ENCODE measurements around the gene RGS19.

The RGS19 gene

DNA sequence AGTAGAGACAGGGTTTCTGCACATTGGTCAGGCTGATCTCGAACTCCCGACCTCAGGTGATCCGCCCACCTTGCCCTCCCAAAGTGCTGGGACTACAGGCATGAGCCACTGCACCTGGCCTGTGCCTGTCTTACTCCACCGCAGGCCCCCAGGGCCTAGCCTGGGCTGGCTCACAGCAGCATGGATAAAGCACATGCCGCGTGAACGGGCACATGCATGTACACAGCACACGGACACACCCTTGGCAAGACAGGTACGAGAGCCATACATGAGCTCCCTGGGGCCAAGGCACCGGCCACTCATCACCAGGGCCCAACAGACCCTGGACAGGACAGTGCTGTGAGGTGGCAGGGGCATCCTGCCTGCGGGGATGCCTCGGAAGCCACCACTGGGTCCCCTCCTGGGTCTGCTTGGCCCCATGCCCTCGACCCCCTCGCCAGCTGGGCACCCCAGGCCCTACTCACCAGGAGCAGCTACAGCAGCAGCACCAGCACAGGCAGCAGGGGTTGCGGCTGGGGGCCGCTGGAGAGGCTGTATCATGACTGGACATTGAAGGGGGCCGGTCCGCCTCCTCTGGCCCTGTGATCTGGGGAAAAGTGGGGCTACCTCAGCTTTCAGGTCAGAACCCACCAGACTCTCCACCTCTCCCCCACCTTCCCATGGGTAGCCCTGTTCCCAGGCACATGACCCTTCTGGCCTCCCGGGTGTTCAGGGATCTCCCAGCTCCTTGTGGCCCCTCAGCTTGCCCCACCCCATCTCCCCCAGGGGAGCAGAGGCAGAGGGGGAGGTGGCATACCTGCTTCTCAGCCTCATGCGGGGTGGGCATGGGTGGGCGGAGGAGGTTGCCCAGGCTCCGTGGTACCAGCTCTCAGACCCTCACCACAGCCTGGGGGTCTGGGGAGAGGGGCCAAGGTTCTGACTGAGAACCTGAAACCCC lies 3.0 kb downstream of the RGS19 start:
- no peak for DNase-seq

DNA sequence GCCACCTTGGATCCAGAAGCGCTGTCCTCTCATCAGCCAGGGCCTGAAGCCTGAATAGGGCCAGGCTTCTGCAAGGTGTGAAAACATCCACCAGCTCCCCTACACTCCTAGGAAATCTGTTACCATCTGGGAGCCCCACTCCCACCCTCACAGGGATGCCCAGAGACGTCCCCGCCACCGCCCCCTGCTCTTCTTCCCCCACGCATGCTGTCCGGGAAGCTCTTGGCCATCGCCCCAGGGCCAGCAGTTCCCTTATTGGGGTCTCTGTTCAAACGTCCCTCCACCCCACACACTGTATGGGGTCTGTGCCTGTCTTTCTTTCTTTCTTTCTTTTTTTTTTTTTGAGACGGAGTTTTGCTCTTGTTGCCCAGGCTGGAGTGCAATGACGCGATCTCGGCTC lies 3.8 kb downstream of the RGS19 start:
- no peak for DNase-seq

DNA sequence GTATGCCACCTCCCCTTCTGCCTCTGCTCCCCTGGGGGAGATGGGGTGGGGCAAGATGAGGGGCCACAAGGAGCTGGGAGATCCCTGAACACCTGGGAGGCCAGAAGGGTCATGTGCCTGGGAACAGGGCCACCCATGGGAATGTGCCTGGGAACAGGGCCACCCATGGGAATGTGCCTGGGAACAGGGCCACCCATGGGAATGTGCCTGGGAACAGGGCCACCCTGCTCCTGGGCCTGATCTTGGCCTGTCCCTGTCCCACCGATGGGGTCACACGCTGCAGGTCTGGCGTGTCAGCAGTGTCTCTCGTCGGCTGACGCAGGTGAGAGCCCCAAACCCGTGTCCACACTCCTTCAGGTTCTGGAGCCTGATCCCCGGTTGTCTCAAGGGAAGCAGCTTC lies 4.4 kb downstream of the RGS19 start:
- no peak for DNase-seq

DNA sequence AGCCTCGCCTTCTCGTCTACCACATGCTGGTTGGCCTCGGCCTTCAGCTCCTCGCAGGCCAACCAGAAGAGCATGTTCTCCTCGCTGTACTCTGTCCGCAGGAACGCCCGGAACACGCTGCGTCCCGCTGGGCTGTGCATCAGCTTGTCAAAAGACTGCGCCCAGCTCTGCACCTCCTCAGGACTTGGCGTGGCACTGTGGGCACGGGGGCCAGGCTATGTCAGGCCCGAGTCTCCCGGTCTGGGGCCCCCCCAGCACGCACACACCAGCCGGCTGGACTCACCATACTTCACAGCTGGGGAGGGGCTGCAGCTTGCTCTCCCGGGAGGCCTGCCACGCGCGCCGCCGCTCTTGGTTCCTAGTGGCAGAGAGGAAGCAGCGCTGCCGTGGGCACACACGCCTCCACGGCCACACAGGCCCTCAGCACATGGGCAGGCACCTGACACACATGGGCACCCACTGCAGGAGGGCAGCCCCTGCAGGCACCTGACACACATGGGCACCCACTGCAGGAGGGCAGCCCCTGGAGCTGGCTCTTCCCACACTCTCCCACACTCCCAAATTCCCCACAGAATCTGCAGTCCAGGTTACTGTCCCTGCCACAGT lies 5.0 kb downstream of the RGS19 start:
- DNase-seq = no peak

DNA sequence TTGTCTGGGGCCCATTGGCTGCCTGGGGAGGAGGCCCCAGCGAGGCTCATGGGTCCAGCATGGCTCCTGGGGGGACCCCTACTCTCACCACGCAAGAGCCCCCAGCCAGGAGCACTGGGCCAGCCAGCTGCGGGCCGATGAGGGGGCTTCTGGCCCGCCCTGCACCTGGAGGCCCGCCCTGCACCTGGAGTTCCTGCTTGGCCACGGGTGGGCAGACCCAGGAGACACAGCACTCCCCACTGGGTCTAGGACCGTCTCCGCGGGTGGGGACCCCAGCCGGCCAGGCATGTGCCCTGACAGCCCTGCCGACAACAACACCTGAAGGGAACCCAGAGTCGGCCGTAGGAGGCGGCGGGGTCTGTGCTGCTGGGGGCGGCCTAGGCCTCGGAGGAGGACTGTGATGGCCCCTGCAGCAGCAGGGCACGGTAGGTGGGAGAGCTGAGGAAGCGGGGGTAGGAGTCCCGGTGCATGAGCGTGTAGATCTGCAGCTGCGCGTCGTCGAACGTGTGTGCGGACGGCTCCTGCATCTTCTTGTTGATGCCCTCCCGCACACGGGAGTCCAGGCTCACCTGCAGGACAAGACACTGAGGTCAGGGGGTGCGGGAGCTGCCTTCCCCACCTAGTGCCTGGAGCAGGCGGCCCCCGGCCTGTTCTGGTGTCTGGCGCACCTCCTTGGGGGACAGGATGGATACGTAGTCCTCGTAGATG lies 5.7 kb downstream of the RGS19 start:
- DNase-seq = no peak

DNA sequence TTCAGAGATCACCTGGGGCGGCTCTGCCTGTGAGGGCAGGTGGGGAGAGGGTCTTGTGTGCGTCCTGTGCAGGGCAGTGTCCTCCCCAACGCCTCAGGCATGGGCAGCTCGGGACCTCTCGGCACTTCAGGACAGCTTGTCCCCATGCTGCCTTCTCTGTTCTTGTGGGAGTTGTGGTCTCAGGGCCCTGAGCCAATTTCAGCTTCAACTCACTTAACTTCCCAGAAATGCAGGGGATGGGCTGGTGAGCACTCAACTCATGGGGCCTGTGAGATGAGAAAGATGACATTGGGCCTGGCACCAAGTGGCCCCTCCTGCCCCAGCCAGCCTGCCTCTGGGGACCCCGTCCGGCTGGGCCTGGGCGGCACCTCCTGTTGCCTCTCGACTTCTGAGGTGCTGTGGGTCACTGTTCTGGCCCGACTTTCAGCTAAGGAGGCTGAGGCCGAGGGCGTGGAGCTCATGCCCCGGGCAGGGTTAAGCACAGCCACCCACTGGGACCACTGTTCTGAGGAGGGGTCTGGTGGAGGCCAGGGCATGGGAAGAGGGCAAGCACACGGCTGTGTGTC lies 6.7 kb downstream of the RGS19 start:
- no peak for DNase-seq

DNA sequence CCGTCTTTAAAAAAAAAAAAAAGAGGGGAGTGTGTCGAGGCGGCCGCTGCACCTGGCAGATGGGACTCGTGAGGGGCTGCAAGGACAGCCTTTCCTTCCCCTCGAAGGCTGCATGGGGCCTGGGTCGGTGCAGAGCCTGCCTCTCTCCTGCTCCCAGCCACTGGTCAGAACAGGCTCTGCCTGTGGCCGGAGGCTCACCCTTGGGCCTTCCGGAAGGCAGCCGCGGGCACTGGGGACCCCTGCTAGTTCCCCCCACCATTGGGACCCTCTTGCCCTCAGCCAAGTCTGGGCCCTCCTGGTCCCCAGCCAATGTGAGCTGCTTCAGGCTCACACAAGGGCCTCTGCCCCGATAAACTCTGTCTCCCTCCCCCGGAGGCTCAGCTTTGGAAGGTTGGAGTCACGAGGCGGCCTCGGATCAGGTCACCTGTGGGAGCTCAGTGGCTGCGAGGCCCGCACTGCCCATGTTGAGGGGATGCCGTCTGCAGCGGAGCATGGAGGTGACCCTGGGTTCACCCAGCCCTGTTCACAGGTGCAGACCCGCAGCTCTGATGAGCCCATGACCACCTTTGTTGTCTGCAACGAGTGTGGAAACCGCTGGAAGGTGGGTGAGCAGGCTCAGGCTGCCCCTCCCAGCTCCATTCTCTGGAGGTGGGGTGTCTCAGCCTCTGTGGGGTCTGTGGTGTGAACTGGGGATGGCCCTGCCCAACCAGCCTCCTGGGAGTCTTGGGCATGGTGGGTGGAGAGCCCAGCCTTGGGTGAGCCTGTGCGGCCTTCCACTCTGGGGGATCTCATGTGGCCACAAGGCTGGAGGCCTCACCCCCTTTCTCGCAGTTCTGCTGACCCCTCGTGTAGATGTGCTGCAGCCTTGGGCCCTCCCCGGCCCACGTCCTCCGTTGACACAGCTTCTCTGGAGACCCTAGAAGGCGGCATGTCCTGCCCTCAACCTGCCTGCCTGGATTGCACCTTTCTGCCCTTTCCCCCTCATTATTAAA lies 7.7 kb downstream of the RGS19 start:
- DNase-seq = no peak

DNA sequence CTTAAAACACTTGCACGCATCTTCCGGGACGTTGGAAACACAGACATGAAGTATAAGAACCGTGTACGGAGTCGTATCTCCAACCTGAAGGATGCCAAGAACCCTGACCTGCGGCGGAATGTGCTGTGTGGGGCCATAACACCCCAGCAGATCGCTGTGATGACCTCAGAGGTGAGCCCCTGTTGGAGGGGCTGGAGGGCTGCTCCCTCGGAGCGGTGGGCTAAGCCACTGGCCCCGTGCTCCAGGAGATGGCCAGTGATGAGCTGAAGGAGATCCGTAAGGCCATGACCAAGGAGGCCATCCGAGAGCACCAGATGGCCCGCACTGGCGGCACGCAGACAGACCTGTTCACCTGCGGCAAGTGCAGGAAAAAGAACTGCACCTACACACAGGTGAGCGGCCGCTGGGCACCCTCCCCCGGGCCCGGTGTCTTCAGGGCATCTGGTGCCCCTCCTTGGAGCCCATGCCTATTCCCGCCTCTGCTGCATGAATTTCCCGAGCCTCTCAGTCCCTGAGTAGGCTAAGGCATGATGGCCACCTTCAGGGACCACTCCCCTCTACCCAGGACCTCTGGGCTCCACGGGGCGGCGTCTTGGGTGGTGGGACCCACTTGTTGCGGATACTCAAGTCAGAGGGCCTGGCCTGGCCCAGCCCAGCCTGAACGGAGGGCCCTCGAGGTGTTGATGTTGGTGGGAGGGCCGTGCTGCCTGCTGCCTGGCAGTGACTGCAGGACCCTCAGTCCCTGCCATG lies 8.9 kb downstream of the RGS19 start:
- DNase-seq = no peak

DNA sequence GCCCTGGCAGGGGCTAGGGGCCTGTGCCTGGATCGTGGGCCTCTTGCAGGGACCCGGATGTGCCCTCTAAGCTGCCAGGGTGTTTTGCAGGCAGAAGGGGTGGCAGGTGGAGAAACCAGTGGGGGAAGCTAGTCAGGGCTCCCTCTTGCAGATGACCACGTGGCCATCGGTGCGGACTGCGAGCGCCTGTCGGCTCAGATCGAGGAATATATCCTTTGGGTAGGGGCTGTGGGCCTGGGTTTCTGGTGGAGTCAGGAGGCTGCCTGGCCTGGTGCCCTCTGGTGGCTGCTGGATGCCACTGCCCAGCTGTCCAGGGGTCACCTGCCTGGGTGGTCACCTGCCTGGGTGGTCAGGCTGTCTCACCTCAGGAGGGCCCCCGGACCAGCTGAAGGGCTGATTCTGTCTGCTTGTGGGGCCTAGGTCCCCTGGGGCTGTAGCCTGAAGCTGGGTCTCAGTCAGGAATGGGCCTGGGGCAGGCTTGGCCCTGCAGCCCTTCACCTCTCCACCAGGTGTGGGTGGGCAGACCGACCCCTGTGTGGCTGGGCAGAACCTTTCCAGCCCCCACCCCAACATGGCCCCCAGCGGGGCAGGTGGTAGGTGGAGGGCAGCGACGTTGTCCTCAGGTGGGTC lies 9.6 kb downstream of the RGS19 start:
- peak in 1 of 2 experiments; percentile 58 for DNase-seq

DNA sequence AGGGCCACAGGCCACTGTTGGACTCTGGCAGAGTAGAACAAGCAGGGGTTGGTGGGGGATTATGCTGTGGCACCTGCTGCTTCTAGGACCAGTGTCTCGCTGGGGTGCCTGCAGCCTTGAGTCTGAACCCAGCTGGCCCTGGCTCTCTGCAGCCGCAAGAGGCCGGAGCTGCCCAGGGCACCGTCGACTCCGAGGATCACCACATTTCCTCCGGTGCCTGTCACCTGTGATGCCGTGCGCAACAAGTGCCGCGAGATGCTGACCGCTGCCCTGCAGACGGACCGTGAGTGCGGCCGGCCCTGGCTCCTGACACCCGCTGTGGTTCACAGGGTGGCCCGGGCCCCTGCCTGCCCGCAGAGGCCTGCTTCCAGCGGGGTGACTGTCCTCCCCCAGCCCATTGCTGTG lies 10.1 kb downstream of the RGS19 start:
- DNase-seq = no peak

DNA sequence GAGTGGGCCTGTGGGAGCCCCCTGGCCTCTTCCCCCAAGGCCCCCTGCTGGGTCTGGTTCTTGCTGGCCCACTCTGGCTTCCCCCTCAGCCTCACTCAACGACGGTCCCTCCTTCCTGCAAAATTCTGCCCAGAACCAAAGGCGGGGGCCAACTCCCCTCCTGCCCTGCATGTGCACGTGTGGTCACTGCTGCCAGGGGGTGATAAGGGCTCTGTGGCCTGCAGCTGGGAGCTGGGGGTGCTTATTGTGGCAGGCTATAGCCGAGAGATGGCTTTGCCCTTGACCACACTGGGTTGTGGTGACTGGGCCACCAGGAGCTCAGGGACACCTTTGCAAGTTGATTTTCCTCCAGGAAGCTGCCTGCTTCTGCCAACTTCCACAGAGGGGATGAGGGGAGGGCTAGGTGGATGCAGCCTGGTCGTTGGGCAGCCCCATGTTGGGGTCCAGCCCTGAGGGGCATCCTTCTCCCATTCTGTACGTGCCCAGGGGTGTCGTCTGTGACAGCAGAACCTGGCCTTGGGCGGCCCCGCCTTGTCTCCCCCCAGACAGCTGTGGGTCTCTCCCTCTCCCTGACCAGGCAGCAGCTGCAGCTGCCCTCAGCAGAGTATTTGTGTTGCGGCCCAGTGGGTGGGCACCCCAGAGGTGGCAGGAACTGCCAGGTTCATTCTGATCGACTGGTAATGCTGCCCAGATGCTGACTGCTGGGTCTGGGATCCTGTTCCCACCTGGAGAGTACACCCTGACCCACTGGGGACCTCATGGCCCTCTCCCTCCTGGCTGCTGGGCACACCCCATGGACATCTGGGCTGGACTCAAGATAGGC lies 10.7 kb downstream of the RGS19 start:
- DNase-seq = no peak

DNA sequence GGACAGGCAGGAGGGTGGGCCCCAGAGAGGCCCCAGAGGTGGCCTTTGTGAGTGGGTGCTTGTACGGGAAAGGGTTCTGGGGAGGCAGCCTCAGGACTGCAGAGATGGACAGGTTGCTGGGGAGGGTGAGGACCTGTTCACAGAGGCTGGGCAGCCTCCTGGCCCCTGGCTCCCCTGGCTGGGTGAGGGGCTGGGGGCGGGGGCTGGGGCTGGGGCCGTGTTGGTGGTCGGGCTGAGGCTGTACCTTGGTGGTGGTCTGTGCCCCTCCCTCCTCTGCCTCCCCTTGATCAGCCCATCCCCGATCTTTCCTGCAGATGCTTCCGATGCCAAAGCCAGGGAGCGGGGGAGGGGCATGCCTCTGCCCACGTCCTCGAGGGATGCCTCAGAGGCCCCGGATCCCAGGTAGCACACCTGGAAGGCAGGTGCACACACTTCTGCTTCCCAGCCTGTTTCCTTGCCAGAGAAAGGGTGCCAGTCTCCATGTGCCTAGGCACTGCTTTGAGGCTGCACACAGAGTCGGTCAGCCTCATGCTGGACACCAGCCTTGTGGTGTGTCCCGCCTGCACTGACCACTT lies 11.5 kb downstream of the RGS19 start:
- no peak for DNase-seq

DNA sequence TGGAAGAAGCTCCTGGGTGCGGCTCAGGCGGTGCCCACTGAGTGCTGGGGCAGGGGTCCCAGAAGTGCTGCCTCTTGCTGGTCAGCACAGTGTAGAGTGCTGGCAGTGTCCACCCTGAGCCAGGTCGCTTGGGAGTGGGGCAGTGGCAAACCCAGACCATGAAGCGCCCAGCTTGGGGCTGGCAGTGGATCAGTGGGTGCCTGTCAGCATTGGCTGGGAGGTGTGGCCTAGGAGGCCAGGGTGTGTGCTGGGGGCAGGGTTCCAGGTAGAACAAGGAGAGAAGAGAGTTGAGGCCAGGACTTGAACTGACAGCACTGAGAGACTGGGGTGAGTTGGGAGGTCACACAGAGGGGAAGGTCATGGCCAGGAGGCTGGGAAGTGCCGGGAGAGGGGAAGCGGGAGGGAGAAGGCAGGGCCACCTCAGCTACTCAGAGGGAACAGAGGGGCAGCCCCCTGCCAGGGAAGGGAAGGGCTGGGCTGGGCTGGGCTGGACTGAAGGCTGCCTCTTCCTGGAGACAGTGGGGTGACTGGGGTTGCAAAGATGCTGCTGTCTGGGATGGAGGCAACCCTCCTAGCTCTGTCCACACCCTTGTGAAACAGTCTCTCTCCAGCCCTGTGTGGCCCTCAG lies 12.2 kb downstream of the RGS19 start:
- DNase-seq = no peak

DNA sequence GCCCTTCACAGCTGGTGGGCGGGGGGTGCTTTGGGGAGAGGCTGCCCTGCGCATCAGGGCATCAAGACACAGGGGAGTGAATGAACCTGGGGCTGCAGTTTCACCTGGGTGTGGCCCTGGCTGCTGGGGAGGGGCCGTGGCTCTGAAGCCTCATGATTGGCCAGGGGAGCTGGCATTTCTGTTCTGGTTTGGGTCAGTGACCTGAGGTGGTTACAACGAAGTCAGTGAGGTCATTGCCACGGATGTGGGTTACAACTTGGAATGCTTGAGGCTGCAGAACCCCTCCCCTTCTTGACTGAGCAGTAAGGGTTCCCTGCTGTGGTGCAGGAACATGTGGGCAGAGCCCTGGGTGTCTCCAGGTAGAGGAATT lies 13.4 kb downstream of the RGS19 start:
- DNase-seq = peak; percentile 67 to 80

DNA sequence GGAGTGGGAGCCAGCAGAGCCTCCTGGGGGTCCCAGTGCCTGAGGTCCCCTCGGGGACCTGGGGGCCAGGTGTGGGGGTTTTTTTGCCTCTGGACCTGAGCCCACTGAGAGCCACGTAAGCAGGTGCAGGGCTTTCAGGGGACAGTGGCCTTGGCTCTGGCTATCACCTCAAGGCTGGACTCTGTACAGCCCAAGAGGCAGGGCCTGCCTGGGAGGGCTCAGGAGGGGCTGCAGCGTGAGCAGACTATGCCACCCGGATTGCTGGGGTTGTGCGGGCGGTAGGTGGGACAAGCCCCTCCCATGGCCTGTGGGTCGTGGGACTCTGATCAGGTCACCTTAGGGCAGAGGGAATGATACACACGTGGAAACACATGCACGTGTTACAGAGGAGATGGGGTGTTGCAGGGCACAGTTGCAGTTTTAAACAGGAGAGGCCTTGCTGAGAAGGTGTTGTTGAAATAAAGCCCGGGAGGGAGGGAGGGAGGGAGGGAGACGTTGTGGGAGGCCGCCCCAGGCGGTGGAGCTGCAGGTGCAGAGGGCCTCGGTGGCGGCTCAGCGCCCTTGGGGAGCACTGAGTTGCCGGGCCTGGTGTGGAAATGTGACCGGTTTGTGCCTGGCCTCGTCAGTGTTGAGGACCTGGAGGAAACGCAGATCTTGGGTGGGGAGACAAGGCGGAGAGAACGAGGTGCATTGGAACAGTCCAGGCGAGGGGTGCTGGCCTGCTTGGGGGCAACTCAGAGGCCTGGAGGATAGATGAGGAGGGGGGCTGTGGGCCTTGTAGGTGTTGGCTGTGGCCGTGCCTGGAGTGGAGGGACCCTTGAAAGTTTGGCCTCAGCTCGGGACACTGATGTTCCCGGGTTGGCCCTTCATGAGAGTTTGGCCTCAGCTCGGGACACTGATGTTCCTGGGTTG lies 14.0 kb downstream of the RGS19 start:
- DNase-seq = no peak

DNA sequence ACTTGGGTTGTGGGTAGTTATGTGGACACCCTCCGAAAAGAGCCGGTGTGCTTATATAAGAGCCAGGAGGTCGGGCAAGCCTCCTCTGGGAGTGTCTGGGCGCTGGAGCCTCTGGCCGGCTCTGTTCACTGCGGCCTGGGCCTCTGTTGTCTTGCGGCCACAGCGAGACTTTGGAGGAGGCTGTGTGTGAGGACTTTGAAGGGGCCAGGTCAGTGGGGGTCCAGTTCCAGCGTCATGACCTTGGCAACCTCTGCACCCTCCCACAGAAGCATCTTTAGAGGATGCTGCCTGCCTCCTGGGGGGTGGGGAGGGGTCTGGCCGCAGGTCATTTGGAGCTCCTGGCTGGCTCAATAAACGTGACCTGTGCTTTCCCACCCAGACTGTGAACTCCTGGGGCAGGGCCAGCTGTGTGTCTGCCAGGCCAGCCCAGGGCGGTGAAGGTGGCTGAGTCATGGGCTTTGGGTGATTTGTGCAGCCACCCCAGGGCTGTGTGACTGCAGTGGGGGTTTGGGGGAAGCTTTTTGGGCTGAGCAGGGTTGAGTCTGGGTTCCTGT lies 15.1 kb downstream of the RGS19 start:
- DNase-seq = no peak

DNA sequence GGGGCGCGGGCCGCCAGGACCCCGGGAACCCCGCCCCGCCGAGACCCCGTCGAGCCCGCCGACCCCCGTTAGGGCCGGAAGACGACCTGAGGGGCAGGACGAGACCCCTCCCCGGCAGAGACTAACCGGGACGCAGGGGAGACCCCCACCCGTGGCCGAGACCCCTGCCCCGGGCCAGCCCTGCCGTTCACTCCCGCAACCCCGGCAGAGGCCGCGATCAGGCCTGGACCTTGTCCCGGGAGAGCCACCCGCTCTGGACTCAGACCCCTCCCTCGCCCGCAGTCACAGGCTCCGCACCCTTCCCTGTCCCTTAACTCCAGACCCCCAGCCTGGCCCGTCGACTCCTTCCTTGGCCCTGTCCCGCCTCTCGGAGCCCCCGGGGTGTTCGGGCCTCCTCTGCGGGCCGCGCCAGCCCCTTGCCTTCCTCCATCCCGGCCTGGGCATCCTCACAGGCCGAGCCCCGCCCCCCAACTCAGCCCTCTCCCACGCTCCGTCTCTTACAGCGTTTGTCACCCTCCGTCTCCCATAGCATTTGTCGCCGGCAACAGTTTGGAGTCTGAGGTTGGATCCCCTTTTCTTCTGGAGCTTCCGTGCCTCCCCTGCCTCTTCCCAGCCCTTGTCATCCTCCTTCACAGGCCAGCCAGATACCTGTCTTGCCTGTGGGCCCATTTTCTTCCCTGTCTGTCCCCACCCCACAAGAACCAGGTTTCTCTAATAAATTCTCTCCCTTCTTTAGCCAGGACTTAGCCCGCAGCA lies 15.8 kb downstream of the RGS19 start:
- peak; percentile 61 to 69 for DNase-seq

Measured in activated CD4-positive, alpha-beta T cell treated with anti-CD3 and anti-CD28 coated beads, Interleukin-2, amount 50 U/mL, for 48 hours (primary cell).